Gastroesophageal sphincter (tissue), 4 donors: ENCODE measurements around the gene SLC16A6. TPM values are rescaled to one million over a fixed set of nuclear protein-coding genes. Genes with fewer than 3 reads are reported as not detected.

Experiments used
- ATAC-seq: fragments of 150-250 bp; one replicate; pipeline ENCODE4 v1.9.1; 2016; ENCODE audit warnings: mild to moderate bottlenecking, moderate library complexity
- H3K27ac ChIP-seq, 4 donors: fragments of 200-600 bp; sonication (generic) in 3 of 4; 1 replicate in 3 of 4; 2 replicates in 1 of 4; pipeline ENCODE4 v1.5.1; 2016 to 2019
- H3K27me3 ChIP-seq: fragments of 200-600 bp; sonication (generic); one replicate; pipeline ENCODE4 v1.5.1; 2019
- H3K36me3 ChIP-seq, 2 donors: fragments of 200-600 bp; sonication (generic); one replicate each; pipeline ENCODE4 v1.5.1; 2019; ENCODE audit warnings: control low read depth in 1 of 2
- H3K4me1 ChIP-seq, 3 donors: fragments of 200-600 bp; sonication (generic); 1 replicate in 2 of 3; 2 replicates in 1 of 3; pipeline ENCODE4 v1.5.1; 2016 to 2019; ENCODE audit warnings: control low read depth in 2 of 3
- H3K4me3 ChIP-seq, 2 donors: fragments of 200-600 bp; sonication (generic); one replicate each; pipeline ENCODE4 v1.5.1; 2019; ENCODE audit warnings: mild to moderate bottlenecking in 1 of 2, moderate library complexity in 1 of 2
- H3K9me3 ChIP-seq, 3 donors: fragments of 200-600 bp; sonication (generic); one replicate each; pipeline ENCODE4 v1.5.1; 2017 to 2019; ENCODE audit warnings: control low read depth in 2 of 3
- EP300 ChIP-seq: sonication (generic); formaldehyde crosslinking; IDR thresholded peaks from one replicate; pipeline ENCODE4 v1.6.1; 2017; ENCODE audit warnings: antibody characterized with exemption, mild to moderate bottlenecking
- POLR2A ChIP-seq, 2 donors: fragments of 450-650 bp; IDR thresholded peaks; one replicate each; pipeline ENCODE4 v1.6.1; 2017; ENCODE audit warnings: antibody characterized with exemption in 2 of 2, mild to moderate bottlenecking in 2 of 2, moderate library complexity in 1 of 2
- POLR2AphosphoS5 ChIP-seq: sonication (generic); formaldehyde crosslinking; IDR thresholded peaks from one replicate; pipeline ENCODE4 v1.6.1; 2017; ENCODE audit warnings: antibody characterized with exemption
- WGBS, 2 donors: methylation state at CpG; one replicate each; pipeline ENCODE4 v1.1.5; 2018; ENCODE audit warnings: low coverage in 1 of 2; 5-methylcytosine and 5-hydroxymethylcytosine counted together
- total RNA-seq, 4 donors: library from RNA; depleted of rRNA; stranded (reverse); fragments of >200 nt; gene quantifications; one replicate each; pipeline ENCODE4 v1.1.0, GENCODE V29; 2016
- TF ChIP-seq, protein P1 (sequence below), 4 experiments: fragments of 200-600 bp in 2 of 4; fragments of 450-650 bp in 2 of 4; sonication (generic) in 1 of 4; IDR thresholded peaks; one replicate each; pipeline ENCODE4 v1.5.1; 2017 to 2019; ENCODE audit warnings: antibody characterized with exemption in 4 of 4, mild to moderate bottlenecking in 2 of 4, moderate library complexity in 2 of 4

SLC16A6 gene
- total RNA-seq, 4 donors from 2014 or later, result 0.27 to 0.67 (median 0.46) TPM; not detected in 1

GRCh38 chr17:68305142-68305541 is 14.2 kb upstream of the SLC16A6 start:
- Histone ChIP-seq H3K27me3 (no peaks in the 10 kb centered on the region), H3K4me3 (no peak overlapping the region), H3K27ac (no peak overlapping the region), H3K36me3 (no peaks in the 10 kb centered on the region), H3K9me3 (no peaks in the 10 kb centered on the region), H3K4me1 (no peaks in the 10 kb centered on the region)
- ATAC-seq, result no peak
- TF ChIP-seq, protein P1, sequence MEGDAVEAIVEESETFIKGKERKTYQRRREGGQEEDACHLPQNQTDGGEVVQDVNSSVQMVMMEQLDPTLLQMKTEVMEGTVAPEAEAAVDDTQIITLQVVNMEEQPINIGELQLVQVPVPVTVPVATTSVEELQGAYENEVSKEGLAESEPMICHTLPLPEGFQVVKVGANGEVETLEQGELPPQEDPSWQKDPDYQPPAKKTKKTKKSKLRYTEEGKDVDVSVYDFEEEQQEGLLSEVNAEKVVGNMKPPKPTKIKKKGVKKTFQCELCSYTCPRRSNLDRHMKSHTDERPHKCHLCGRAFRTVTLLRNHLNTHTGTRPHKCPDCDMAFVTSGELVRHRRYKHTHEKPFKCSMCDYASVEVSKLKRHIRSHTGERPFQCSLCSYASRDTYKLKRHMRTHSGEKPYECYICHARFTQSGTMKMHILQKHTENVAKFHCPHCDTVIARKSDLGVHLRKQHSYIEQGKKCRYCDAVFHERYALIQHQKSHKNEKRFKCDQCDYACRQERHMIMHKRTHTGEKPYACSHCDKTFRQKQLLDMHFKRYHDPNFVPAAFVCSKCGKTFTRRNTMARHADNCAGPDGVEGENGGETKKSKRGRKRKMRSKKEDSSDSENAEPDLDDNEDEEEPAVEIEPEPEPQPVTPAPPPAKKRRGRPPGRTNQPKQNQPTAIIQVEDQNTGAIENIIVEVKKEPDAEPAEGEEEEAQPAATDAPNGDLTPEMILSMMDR (IDR thresholded peaks at IDR 0.05), result no peak
- TF ChIP-seq POLR2A (IDR thresholded peaks at IDR 0.05) (no peak), POLR2AphosphoS5 (no peak), EP300 (no peak)
- WGBS, 2 donors, result 54 to 79% methylated on average over 4 of the region's 4 CpGs

DNA sequence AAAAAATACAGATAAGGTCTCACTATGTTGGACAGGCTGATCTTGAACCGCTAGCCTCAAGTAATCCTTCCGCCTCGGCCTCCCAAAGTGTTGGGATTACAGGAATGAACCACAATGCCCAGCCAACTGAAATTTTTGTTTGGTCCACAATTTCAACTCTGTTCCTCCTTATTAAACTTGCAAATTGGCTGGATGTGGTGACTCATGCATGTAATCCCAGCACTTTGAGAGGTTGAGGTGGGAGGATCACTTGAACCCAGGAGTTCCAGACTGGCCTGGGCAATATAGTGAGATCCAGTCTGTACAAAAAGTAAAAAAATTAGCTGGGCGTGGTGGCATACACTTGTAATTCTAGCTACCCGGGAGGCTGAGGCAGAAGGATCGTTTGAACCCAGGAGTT is 13.8 kb upstream of the SLC16A6 start:
- 89 to 96% methylated on average over 3 to 6 of the region's 6 CpGs for WGBS, 2 donors
- no peak overlapping the region for H3K4me3 ChIP-seq
- no peak for TF ChIP-seq POLR2AphosphoS5
- TF ChIP-seq EP300, result no peak
- TF ChIP-seq, protein P1 (IDR thresholded peaks at IDR 0.05), result no peak
- TF ChIP-seq POLR2A (IDR thresholded peaks at IDR 0.05), result no peak
- H3K4me1 ChIP-seq, result no peaks in the 10 kb centered on the region
- no peak overlapping the region for H3K27ac ChIP-seq
- H3K36me3 ChIP-seq, result no peaks in the 10 kb centered on the region
- no peaks in the 10 kb centered on the region for H3K9me3 ChIP-seq
- no peak for ATAC-seq
- H3K27me3 ChIP-seq, result no peaks in the 10 kb centered on the region

DNA sequence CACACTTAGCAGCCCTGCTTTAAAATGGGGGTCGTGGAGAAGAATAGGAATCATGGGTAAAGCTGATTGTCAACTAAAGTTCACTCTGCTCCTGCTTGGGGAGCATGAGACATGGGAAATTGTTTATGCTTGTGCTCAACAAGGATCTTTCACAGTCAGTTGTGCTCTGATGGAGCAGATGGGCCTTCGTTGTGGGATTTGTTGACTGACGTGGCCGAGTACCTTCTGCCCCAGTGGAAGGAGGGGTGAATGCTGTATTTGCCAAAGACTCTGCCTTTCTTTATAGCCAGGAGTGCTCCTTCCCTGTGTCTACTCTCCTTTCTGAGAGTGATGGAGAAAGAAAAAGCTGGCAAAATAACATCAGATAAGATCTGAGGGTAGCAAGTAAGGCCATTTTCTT is 11.7 kb upstream of the SLC16A6 start:
- Histone ChIP-seq H3K27me3 (peaks cover 5% of the 10 kb centered on the region), H3K4me3 (no peak overlapping the region), H3K9me3 (no peaks in the 10 kb centered on the region), H3K4me1 (no peaks in the 10 kb centered on the region), H3K27ac (no peak overlapping the region), H3K36me3 (no peaks in the 10 kb centered on the region)
- no peak for ATAC-seq
- 46 to 62% methylated on average over 3 to 4 of the region's 4 CpGs for WGBS, 2 donors
- TF ChIP-seq POLR2AphosphoS5, result no peak
- TF ChIP-seq, protein P1 (IDR thresholded peaks at IDR 0.05), result no peak
- TF ChIP-seq EP300, result no peak
- no peak for TF ChIP-seq POLR2A (IDR thresholded peaks at IDR 0.05)

DNA sequence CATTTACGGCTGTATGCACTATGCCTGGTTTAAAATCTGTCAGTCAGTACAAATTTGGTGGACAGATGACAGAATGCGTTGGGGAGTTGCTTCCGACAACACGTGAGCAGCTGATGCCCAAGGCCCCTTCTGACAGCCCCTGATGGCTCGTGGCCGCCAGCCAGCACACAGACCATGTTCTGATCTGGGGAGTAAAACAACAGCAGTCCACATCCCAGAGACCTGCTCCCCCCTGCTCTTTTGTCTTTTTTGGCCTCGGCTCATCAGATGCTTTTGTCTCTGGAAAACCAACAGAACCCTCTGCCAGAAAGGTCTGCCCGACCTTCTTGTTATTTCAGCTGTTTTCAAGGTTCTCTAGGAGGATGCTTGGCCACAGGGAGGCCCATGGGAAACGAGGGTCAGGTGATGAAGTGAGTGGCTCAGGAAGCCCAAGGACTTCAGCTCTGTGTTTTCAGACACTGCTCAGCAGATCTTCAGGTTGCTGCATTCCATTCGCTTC is 11.2 kb upstream of the SLC16A6 start:
- Histone ChIP-seq H3K27ac (no peak overlapping the region), H3K27me3 (peaks cover 10% of the 10 kb centered on the region), H3K4me3 (no peak overlapping the region), H3K36me3 (no peaks in the 10 kb centered on the region), H3K9me3 (no peaks in the 10 kb centered on the region), H3K4me1 (no peaks in the 10 kb centered on the region)
- ATAC-seq, result no peak
- WGBS, 2 donors, result 50 to 64% methylated on average over 6 of the region's 10 CpGs
- no peak for TF ChIP-seq POLR2A (IDR thresholded peaks at IDR 0.05)
- no peak for TF ChIP-seq POLR2AphosphoS5
- TF ChIP-seq, protein P1 (IDR thresholded peaks at IDR 0.05), result no peak
- no peak for TF ChIP-seq EP300

- Histone ChIP-seq H3K27me3 (peaks cover 16% of the 10 kb centered on the region), H3K4me3 (no peak overlapping the region), H3K9me3 (no peaks in the 10 kb centered on the region), H3K36me3 (no peaks in the 10 kb centered on the region), H3K27ac (no peak overlapping the region), H3K4me1 (no peaks in the 10 kb centered on the region)
- ATAC-seq, result no peak
- 51 to 65% methylated on average over 4 to 8 of the region's 9 CpGs for WGBS, 2 donors
- TF ChIP-seq EP300, result no peak
- no peak for TF ChIP-seq POLR2A (IDR thresholded peaks at IDR 0.05)
- TF ChIP-seq, protein P1 (IDR thresholded peaks at IDR 0.05), result no peak
- TF ChIP-seq POLR2AphosphoS5, result no peak
Measured at GRCh38 chr17:68301438-68301959, 10.6 kb upstream of the SLC16A6 start.
